Stimulated activated CD8-positive, alpha-beta memory T cell treated with anti-CD3 and anti-CD28 coated beads, Interleukin-4, amount 100 ng/mL, for 1 hour (primary cell): Measurements from ENCODE around the gene ARID3B.

ENCODE experiments used
- DNase-seq, 2 donors: peaks; one replicate each; pipeline ENCODE4 v3.0.0-alpha.2; 2020; ENCODE audit warnings: low read depth in 2 of 2, low spot score in 1 of 2

The ARID3B gene

DNA sequence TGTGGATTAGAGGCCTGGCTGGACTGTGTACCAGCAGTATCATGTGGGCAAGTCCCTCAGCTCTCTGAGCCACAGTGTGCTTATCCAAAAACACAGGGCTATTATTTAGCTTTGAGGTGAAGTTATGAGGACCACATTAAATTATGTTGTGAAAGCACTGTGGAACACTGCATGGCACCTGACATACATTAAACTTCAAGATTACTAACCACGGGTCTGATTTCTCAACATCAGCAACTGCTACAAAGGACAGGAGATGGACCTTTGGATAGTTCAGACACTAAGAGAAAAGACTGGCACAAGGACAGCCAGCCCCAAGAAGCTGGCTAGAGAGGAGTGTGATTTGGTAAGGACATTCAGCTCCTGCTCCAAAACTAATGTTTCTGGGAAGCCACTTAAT, 96.0 kb downstream of the ARID3B start:
- no peak for DNase-seq

DNA sequence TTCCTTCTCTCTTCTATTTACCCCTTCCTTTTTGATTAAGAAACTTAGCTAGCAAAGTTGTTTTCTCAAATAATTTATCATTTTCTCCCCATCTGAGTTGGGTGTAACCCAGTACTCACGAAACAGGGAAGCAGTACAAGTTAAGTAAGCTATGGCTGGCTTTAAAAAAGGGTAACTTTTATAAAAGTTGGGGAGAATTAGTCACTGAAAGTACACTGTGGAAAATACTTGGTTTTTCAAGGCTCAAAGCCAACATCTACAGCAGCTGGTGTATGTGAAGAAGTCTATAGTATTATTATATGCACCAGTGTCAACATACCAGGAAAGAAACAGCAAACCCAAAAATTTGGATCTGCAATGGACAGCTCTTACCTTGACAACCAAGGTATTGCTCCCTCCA, 100.1 kb downstream of the ARID3B start:
- DNase-seq: no peak

DNA sequence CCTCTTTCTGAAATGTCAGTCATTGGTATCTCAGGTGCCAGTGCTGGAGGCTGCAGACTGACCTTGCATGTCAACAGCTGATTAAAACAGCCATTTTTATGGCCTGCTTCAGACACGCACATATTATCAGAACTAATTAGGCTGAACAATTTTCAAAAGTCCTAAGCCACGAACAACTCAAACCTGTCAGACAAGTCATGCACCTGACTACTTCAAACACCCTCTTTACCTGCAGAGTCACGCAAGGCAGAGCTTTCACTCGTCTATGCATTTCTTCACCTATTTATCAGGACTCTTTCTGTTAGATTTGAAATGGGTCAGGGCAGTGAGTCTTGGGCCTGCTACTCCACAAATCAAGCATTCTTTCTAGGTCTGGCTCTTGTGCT, 101.3 kb downstream of the ARID3B start:
- no peak for DNase-seq

DNA sequence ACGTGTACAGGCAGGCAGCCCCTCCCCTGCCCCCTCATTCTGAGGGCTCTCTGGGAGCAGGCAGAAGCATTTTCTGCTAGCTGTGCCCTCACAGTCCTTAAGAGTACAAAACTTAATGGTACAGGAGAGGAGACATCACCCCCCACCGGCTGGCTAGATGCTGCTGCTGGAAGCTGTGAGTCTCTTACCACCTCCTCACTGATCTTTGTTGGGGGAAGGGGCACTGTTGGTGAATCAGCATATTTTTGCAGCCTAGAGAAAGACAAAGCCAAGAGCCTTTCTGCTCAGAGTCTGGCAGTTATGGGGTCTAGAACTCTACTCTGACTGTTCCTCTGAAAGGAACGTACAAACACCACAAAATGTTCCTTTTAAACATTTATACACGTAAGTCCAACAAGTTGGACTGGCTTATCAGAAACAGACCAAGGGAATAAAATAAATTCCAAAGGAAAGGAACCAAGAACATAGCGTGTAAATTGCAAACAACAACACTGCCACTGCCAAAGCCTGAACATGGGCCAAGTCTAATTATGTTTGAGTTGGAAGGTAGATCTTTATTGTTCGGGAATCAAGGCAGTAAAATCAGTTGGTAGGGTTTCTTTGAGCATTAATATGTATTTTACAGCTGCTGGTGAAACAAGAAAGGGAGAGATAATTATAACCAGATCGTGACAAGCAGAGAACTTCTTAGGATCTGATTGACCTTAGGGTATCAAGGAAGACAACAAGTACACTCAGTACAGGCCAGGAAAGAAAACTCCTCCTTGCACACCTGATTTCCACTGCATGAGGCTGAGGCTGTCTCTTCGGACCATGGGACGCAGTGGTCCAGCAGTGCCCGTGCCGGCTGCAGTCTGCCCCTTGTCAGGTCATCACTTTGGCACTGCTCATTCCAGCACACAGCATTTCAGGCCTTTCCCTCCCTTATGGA, 102.0 kb downstream of the ARID3B start:
- DNase-seq: no peak

DNA sequence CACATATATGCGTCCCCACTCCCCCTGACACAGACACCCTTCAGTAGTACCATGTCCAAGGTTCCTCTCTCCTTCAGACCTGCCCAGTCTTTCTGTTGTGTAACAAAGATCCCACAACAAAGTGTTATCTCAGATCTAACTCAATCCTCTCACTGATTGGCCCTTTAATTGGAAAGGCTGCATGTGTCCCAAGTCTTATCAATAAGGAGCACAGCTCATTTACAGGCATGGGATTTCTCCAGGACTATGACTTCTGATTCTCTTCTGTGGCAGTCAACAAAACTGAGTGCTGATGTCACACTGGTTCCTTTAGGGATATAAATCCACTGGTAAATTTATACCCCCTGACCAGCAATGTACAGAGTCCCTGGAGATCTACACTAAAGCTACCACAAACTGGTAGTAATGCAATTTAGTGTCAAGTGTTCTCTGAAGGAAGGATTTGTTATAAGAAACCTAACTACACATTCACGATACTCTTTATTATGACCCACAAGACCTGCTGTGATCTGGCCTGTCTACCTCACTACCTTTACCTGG, 102.7 kb downstream of the ARID3B start:
- DNase-seq: no peak

DNA sequence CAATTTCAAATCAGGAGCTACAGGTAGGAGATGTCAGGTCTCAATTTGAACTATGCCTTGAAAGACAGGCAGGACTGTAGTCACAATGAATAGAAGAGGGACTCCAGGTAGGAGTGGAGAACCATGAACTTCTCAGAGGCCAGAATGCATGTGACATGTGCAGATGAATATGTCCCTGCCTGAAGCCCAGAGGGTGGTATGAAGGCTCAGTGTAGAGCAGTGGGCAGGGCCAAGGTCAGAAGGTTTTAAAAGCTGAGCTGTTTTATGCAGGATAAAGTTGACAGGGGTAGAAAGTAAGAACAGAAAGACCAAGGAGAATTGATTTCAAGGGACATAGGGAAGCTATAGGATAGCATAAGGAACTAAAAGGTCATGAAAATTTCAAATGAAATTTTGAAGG, 105.5 kb downstream of the ARID3B start:
- DNase-seq: no peak
